NCI-H1694 (cell line): Measurements from ENCODE around the gene STAC.
"Not testable (repeated sequence)": the region's sequence is repeated elsewhere in the genome, so short reads cannot be mapped to it uniquely, and the experiment has no call there.

Experiments
- DNase-seq: peaks from one replicate; lab custom pipeline; 2025; lab: John Stamatoyannopoulos, UW

STAC gene

DNA sequence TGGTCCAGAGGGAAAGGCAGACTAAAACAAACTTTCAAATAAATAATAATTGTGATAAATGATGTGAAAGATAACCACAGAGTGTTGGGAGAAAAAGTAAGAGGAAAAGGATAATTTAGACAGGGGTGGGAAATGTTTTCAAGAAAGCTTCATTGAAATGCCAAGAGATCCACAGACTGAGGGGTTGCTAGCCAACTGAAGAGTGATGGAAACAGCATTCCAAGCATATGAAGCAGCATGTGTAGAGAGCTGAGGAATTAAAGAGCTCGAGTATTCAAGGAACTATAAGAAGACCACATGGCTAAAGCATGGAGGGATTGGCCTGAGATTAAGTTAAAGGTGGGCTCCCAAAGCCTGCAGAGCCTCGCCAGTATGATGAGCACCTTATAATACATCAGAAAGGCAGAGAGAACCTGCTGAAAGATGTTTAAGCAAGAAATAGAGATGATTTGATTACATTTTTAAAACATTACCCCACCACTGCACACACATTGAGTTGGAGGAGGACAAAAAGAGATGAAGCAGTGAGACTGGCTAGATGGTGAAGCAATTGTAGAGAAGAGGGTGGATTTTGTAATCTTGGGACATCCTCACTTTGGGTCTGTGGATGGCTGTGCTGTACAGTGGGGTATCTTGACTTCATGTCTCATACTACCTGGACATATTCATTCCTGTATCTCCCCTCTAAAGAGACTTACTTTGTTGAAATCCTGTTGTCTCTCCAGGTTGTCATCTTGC lies 100.8 kb downstream of the STAC start:
- no peak for DNase-seq

DNA sequence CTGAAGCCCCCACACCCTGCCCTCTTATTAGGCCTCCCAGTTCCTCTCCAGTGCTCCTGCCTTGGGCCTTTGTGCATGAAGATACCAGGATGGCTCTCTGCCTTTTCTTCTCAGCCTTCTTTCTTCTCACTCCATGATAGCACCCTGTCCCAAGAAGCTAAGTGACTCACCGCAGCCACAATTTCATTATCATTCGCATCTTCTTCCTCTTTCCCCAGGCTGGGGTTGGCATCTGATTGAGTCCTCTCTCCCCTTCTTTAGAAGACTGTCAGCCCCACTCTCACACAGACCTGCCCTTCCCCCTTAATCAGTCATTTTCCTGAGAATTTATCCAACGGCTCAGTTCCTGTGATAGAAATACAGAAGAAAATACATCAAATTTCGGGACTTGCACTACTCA lies 102.0 kb downstream of the STAC start:
- DNase-seq, result no peak

DNA sequence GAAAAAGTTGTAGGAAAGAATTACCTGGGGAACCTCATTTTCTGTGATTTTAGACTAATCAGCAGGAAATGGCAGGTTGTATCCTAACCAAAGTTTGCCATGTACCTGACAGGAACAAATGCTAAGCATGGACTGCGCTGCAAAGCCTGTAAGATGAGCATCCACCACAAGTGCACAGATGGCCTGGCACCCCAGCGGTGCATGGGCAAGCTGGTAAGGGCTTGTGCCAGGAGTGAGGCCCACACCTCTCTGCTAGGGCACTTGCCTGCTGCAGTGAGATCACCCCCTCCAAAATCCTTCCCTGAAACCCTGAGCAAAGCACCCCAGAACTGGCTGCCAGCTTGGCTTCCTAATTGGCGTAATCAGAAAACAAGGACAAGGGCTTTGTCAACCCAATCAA lies 102.6 kb downstream of the STAC start:
- no peak for DNase-seq

DNA sequence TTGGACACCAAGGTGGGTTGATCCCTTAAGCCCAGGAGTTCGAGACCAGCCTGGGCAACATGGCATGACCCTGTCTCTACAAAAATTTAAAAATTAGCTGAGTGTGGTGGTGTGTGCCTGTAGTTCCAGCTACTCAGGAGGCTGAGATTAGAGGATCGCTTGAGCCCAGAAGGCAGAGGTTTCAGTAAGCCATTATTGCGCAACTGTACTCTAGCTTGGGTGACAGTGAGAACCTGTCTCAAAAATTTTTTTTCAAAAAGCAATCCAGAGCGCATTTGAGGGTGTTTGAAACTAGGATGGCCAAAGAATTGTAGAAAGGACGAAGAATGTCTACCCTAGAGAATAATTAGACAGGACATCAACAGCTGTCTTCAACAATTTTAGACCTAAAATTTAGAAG lies 103.4 kb downstream of the STAC start:
- DNase-seq, result no peak

DNA sequence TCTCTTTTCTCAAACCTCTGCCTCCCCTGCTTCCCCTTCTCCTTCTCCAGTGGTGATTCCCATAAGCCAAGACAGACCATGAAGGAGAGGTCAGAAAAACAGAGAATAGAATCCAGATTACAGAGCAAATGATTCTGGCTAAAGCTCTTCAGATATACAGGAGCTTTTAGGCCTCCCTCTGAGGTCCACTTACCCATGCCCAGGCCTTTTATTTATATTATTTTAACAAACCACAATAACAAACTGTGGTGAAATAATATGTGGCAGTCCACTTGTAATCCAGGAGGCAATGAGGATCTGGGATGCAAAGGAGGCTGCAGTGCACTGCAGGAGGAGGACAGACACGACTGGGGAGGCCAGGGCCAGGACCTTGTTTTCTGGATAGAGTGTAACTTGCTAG lies 104.1 kb downstream of the STAC start:
- no peak for DNase-seq

- DNase-seq, result no peak
Observed at GRCh38 chr3:36486009-36486795, 105.9 kb downstream of the STAC start.

DNA sequence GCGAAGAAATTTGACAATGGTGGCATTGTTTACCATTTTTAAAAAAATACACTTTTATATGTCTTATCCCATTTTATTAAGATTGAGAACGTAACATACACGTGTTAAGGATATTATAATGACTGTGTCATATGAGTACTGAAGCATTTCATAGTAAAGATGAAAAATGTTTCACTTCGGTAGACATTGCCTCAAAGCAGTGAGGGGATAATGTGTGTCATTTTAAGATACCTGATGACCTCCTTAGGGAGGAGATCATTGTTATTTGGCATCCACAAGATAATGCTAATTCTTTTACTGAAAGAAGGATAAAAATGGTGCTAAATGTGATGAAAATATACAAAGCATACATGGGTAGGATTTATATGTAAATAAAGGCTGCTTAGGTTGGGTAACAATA lies 107.3 kb downstream of the STAC start:
- no peak for DNase-seq

- no peak for DNase-seq
Observed at GRCh38 chr3:36488077-36488789, 107.9 kb downstream of the STAC start.

- no peak for DNase-seq
Observed at GRCh38 chr3:36489101-36489500, 108.8 kb downstream of the STAC start.

DNA sequence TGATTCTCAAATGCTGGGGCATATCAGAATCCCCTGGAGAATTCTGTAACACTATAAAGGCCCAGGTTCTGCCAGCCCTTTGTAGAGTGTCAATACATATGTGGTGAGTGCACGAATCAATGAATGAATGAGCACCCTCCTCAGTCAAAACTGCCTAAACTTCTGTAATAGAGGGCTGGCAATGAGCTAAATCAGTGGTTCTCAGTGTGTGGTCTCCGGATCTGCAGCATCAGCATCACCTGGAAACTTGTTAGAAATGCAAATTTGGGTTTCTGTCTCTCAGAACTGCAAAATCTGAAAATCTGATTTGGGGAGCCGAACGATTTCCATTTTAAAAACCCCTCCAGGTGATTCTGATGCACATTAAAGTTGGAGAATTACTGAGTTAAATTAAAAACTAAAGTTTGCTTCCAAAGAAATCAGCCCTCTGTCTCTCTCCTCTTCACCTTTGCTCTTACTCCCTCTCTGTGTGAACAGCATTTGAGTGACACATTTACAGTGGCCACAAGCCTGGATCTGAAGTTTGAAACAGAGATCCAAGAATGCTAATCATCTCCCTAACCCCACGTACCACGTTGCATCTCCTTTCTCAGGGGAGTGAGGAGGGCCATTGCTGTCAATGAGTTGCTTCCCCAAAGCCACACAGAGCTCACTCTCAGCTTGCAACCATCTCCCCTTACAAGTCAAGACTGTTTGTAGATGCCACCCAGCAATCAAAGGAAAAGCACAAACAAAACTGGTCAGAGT lies 109.5 kb downstream of the STAC start:
- no peak for DNase-seq

- DNase-seq, result no peak
Observed at GRCh38 chr3:36493051-36493450, 112.7 kb downstream of the STAC start.

- DNase-seq, result no peak
Observed at GRCh38 chr3:36494461-36495109, 114.3 kb downstream of the STAC start.

- DNase-seq, result no peak
Observed at GRCh38 chr3:36496684-36497633, 116.7 kb downstream of the STAC start.

GRCh38 chr3:36500053-36500452 lies 119.7 kb downstream of the STAC start:
- not testable (repeated sequence) for DNase-seq

- DNase-seq, result no peak
Observed at GRCh38 chr3:36501616-36502015, 121.3 kb downstream of the STAC start.

- no peak for DNase-seq
Observed at GRCh38 chr3:36505393-36505792, 125.1 kb downstream of the STAC start.

- no peak for DNase-seq
Observed at GRCh38 chr3:36511791-36512486, 131.6 kb downstream of the STAC start.

- no peak for DNase-seq
Observed at GRCh38 chr3:36512555-36512954, 132.3 kb downstream of the STAC start.

GRCh38 chr3:36514171-36514570 lies 133.9 kb downstream of the STAC start:
- no peak for DNase-seq

- DNase-seq, result no peak
Observed at GRCh38 chr3:36519682-36520081, 139.4 kb downstream of the STAC start.
